WTC11 (cell line): ENCODE data around the gene TNS4.

Experiments used
- ATF6 ChIP-seq: sonication (generic); formaldehyde crosslinking; IDR thresholded peaks from 2 replicates; pipeline ENCODE4 v1.8.1; 2023; ENCODE audit warnings: mild to moderate bottlenecking, missing genetic modification reagents
- CREB1 ChIP-seq: sonication (generic); formaldehyde crosslinking; IDR thresholded peaks from 2 replicates; pipeline ENCODE4 v1.8.0; 2023; ENCODE audit warnings: mild to moderate bottlenecking, missing genetic modification reagents
- CTCF ChIP-seq: fragments of 200-600 bp; IDR thresholded peaks from 2 replicates; pipeline ENCODE4 v1.8.0; 2022; ENCODE audit warnings: antibody characterized with exemption
- ESRRA ChIP-seq: sonication (generic); formaldehyde crosslinking; IDR thresholded peaks from 2 replicates; pipeline ENCODE4 v1.8.1; 2022; ENCODE audit warnings: mild to moderate bottlenecking, missing genetic modification reagents, borderline replicate concordance
- RELA ChIP-seq: sonication (generic); formaldehyde crosslinking; IDR thresholded peaks from 2 replicates; pipeline ENCODE4 v1.8.1; 2022; ENCODE audit warnings: missing genetic modification reagents, mild to moderate bottlenecking, borderline replicate concordance
- SMAD4 ChIP-seq: sonication (generic); formaldehyde crosslinking; IDR thresholded peaks from 2 replicates; pipeline ENCODE4 v1.8.0; 2022; ENCODE audit warnings: mild to moderate bottlenecking, missing genetic modification reagents
- TEAD4 ChIP-seq: sonication (generic); formaldehyde crosslinking; IDR thresholded peaks from 2 replicates; pipeline ENCODE4 v1.8.0; 2022; ENCODE audit warnings: mild to moderate bottlenecking, missing genetic modification reagents
- ZNF138 ChIP-seq: sonication (generic); formaldehyde crosslinking; conservative IDR thresholded peaks from 2 replicates; pipeline ENCODE4 v1.8.1; 2022; ENCODE audit warnings: mild to moderate bottlenecking, moderate library complexity, missing genetic modification reagents
- ZNF416 ChIP-seq: fragments of 250-450 bp; sonication (Bioruptor Pico); IDR thresholded peaks from 2 replicates; pipeline ENCODE4 v1.9.0; 2021; ENCODE audit warnings: mild to moderate bottlenecking, inconsistent platforms
- TF ChIP-seq, protein P1 (sequence below): fragments of 250-450 bp; sonication (Bioruptor Pico); IDR thresholded peaks from 2 replicates; pipeline ENCODE4 v1.9.0; 2021; ENCODE audit warnings: mild to moderate bottlenecking
- TF ChIP-seq, protein P2 (sequence below): sonication (generic); formaldehyde crosslinking; IDR thresholded peaks from 2 replicates; pipeline ENCODE4 v1.8.1; 2023; ENCODE audit warnings: mild to moderate bottlenecking, missing genetic modification reagents, moderate library complexity

- TF ChIP-seq RELA (CRISPR knock-in tag) (no peak), ESRRA (CRISPR knock-in tag) (no peak), ATF6 (CRISPR knock-in tag) (no peak), CTCF (no peak), SMAD4 (CRISPR knock-in tag) (no peak), CREB1 (CRISPR knock-in tag) (no peak), ZNF416 (CRISPR knock-in tag) (no peak), TEAD4 (CRISPR knock-in tag) (no peak), ZNF138 (CRISPR knock-in tag) (no peak)
- TF ChIP-seq, protein P1, sequence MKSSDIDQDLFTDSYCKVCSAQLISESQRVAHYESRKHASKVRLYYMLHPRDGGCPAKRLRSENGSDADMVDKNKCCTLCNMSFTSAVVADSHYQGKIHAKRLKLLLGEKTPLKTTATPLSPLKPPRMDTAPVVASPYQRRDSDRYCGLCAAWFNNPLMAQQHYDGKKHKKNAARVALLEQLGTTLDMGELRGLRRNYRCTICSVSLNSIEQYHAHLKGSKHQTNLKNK, result no peak
- TF ChIP-seq, protein P2, sequence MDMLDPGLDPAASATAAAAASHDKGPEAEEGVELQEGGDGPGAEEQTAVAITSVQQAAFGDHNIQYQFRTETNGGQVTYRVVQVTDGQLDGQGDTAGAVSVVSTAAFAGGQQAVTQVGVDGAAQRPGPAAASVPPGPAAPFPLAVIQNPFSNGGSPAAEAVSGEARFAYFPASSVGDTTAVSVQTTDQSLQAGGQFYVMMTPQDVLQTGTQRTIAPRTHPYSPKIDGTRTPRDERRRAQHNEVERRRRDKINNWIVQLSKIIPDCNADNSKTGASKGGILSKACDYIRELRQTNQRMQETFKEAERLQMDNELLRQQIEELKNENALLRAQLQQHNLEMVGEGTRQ (CRISPR knock-in tag), result no peak
These were observed 38.4 kb upstream of the TNS4 start for GRCh38 chr17:40539711-40540411.
